Measurements from ENCODE around the gene ADORA2A.

Gene ADORA2A

DNA sequence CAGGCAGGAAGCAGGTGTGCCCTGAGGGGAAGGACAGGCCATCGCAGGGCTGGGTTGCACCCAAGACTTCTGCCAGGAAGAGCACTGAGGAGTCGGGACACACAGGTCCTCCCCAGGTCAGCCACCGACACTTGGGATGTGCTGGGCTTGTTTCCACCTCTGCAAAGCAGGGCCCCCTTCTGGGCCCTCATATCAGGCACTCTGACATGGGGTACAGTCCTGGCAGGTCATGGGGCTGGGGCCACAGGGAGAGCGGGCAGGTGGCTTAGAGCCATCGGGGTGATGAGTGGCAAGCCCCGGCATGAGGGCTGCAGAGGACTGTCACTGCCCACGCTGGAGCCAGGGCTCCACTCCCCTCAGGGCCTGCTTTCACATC is 7.9 kb upstream of the ADORA2A start:
- DNase-seq: no peak

DNA sequence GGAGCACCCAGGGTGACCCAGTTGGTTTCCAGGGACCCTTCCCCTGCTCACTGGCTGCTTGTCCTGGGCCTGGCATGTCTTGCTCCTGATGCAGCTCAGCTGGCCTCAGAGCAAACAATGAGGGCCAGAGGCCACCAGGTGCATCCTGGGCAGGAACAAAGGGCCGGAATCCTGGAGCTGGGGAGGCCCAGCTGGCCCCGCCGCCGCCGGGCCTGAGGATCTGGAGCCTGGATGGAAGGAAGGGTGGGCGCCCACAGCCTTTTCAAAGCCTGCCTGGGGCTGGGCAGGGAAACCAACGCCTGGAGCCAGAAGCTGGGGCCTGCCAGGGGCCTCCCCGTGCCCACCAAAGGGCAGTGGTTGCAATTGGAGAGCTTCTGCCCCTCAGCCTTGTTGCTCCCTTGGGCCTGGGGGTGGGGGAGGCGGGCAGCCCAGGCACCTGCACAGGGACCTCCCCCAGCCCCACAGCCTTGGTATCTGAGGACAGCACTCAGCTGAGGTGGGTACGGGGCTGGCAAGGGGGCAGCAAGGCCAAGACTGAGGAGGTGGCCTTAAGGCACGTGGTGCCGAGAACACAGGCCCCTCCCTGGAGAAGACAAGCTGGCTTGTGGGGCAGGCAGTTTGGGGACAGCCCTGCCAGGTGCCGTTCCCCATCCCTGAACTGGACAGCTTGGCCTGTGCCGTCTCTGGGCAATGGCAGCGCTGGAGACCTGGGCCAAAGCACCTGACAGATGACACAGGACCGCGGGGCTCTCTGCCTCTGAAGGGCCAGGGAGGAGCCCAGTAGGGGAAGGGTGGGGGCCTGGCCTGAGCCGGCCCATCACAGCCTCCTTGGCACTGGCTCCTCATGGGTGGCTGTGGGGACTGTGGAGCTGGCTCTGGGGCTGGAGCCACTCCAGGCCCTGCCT is 7.1 kb upstream of the ADORA2A start:
- DNase-seq: no peak

DNA sequence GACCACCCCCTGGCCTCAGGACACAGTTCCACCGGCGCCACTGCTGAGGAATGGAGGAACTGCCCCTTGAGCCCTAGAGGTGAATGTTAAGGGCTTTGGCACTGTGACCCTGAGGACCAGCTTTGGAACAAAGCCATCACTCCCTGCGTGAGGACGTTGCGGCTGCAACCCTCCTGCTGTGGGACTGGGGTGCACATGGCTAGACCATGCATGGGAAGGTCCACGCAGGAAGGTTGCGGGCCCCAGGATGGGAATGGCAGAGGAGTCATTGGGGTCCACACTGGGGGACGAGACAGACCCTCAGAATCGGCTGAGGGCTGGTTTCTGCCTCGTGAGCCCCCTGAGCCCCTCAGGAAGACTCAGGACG is 6.4 kb upstream of the ADORA2A start:
- DNase-seq: no peak

DNA sequence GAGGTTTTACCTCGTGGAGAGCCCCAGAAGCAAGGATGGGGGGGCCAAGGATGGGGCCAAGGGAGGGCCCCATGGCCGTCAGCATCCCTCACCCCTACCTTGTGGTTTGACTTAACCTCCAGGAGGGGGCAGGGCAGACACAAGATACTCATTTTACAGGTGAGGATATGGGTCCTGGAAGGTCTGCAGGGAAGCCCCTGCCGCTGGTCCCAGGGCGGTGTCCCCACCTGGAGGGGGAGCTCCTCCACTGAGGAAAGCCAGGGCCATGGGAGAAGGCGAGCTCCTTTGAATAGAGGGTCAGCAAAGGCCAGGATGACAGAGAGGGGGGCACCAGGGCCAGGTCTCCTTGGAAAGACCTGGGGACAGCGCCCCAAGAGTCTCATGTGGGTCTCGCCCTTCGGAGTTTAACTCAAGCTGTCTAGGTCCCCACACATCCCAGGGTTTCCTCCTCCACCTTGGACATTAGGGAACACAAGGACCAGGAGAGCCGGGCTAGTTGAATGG is 5.9 kb upstream of the ADORA2A start:
- peak; percentile 25 for DNase-seq

DNA sequence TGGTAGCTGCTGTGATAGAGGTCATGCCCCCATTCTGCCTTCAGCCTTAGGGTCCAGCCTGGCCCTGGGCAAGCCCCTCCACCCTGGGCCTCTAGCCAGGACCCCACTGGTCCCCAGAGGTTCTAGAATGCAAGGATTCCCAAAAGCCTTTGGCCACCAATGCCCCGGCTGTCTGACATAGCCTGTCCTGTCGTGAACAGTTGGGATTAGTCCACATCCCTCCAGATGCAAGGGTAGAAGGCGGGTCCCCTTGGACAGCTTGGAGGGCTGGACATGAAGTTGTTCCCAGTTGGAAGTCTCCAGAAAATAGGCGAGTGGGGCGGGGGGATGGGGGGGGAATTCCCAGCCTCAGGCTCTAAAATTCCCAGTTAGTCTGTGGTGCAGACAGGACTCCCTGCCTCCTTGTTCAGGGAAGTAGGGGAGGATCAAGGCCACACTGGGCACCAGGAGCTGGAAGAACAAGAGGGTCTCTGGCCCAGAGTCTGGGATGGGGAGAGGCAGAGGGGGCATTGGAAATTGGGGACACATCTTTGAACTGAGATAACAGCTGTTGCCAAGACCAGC is 5.2 kb upstream of the ADORA2A start:
- no peak for DNase-seq

DNA sequence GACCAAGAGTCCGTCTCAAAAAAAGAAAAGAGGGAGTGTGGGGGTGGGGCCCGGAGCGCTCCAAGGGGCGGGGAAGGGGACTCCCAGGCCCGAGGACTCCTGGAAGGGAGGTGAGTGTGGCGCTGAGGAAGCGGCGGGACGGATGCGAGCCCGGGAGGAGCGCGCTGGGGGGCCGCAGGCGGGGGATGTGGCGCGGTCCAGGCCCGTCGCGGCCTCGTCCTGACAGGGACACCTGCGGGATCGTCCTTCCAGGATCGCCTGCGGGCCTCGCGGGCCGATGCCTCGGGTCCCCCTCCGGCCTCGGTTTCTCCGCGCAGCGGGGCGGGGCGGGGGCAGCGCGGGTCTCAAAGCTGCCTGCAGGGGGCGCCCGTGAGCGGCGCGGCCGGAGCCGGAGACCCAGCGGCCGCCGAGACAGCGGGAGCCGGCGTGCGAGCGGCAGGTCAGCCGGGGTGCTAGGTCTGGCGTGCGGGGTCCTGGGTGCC is 3.8 kb upstream of the ADORA2A start:
- peak; percentile 70 for DNase-seq

DNA sequence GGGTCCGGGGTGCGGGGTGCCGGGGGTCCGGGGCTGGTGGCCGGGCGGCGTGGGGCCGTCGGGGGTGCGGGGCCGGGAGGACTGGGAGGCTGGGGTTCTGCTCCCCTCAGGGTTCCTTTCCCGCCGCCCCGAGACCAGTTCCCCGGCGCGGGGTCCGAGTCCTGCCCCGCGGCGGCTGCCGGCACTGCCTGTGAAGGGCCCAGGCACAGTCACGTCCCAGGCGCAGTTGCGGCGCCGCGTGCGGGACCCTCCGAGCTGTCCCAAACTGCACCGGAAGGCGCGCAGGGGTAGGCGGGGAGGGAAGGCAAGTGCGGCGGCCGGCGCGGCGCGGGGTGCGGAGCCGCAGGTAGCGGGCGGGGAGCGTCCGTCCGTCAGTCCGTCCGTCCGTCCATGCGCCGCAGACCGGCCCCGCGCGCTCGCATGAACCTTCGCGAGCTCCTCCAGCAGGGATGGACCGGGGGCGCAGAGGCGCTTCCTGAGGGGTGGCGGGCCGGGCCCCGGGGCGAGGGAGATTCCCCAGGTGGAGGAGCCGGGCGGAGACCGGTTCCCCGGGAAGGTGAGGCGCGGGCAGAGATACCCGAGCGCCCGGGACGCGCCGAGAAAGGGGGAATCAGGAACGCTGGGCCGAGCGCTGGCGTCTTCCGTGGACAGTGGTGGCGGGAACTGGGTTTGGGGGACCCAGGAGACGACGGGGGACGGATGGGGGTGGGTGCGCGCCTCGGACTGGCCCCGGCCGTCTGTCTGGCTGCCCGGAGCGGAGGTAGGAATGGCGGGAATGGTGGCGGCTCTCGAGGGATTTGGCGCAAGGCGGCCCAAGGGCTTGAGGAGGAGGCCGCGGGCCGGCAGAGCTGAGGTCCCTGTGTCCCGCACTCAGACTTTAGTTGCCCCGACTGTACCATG is 3.1 kb upstream of the ADORA2A start:
- DNase-seq: peak; percentile 47

DNA sequence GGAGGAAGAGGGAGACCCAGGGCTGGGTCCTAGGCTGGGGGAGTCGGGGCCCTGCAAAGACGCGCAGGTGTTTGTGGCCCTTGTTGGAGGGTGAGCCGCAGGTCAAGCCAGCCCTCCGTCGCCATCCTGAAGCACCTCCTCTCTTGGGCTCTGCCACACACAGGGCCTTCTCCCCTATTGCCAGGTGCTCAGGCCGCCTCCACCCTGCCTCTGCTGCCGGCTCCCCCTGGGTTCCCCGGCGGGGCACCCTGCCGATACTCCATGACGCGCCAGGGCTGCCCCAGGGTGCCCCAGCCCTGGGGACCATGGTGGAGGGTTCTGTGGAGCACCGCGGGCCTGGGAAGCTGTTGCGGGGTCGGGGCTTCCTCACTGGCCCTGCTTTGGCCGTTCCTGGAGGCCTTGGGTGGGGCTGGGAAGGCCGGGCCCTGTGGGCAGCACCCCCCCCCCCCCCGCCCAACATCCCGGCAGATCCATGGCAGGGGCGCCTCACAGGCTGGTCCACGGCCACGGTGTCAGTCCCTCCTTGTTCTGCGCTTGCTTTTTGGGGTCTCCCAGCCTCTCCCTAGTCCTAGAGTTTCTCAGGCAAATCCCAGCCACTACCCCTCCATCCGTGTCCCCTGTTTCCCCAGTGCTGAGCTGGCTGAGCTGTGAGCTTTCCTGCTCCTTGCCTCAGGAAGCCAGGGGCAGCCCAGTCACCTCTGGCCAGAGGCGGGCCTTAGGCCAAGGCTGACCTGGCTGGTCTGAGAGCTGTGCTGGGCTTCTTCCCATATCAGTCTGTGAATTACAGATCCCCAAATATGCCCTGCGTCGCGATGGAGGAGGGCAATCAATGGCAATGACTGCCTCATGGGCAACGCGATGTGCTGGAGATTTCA is 2.3 kb upstream of the ADORA2A start:
- no peak for DNase-seq

DNA sequence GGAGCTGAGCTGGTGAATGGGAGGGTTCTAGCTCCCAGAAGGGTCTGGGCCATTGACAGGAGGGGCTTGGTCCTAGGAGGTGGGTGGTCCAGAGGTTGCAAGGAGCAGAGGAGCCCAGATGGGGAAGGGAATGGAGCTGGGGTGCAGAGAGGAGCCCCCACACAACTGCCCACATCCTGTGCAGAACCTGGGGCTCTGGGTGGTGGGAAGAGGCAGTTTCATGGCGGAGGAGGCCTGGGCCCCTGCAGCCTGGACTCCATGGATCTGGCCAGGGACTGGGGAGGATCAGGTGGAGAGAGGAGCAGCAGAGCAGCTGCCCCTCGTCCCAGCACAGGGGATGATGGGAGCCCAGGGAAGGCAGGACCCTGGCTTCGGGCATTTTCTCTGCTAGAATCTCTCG is 963 bp upstream of the ADORA2A start:
- DNase-seq: no peak

DNA sequence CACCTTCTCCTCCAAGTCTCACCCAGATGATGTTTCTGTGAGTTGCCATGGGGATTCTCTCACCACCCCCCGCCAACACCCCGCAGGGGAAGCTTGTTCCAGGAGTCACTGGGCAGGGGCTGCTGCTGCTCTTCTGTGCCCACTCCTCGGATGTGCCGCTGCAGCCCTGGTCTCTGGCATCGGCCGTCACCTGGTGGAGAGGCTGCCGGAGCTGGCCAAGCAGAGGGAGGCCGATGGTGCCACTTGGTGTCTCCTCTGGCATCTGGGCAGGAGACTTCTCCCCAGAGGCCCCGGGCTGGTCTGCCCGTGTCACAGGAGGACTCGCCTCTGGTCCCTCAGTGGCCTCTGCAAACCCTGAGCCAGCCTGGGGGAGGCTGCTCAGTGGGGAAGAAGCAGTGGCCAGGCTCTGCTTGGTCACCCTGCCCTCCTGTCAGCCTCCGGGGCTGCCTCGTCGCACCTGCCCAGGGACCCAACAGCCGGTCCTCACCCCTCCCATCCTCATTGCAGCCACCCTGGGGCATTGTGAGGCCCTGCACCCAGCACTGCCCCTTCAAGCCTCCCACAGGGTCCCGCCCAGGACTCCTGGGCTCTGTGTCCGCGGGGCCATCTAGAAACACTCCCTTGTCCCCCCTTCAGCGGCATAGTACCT is 424 bp upstream of the ADORA2A start:
- no peak for DNase-seq

DNA sequence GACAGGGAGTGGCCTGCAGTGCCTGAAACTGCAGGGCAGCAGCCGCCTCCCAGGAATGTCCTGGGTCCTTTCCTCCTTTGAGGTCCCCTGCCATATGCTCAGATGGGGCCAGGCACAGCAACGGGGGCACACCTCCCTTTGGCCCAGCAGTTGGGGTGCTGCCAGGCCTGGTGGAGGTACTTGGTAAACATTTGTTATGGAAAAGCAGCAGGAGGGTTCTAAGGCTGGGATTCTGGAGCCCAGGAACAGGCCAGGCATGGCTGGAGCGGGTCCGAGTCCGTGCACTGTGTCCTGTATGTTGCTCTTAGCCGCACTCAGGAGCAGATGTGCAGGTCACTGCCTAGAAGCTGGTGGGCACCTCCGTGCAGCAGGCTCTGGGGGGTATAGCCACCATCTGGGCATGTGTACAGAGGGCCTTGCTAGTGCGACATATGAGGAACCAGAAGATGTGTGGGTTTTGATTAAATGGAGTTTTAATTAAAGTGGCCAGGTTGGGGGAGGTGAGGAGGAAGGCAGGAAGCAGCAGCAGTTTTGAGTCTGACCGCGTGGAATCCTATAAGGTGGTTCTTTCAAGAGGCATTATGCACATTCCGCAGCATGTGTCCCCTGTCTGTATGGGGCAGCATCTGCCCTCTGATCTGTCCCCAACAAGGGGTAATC is 1.5 kb downstream of the ADORA2A start:
- no peak for DNase-seq

DNA sequence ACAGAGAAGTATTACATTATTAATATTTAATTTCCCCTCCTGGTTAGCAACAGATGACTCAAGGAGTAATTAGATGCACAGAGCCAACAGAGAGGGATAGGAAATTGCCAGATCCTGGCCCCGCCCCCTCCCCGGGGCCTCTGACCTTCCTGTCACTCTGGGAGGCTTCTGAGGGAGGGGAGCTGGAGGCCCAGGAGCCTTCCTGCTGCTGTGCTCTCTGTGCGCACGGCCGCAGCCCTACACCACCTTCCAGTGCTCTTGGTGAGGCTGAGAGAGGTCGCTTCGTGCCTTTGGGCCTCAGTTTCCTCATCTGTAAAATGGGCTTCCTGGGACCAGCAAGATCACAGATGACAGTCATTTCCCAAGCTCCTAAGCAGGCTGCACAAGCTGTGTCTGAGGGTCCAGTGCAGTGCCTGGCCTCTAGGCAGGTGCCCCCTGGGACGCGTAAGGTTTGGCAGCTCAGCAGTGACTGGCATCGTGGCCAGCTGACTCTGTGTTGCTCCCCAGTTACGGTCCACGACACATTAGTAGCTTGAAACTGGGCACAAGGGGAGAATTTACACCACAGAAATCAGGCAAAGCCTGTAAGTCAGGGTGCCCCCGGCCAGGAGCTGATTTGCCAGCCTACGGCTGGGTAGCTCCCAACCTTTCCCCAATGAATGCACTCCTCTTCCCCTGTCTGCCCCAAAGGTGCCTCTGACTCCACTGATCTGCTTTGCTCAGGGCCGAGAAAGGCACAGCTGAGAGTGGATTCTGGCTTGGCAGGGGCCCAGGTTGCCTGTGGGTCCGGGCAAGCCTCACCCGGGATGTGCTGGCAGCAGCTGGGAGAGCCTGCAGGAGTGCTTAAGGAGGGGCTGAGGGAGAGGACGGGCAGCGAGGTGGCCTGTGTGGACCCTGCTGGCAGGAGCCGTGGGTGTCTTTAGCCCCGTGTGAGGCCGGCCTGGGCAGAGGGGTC is 2.3 kb downstream of the ADORA2A start:
- DNase-seq: peak; percentile 66

DNA sequence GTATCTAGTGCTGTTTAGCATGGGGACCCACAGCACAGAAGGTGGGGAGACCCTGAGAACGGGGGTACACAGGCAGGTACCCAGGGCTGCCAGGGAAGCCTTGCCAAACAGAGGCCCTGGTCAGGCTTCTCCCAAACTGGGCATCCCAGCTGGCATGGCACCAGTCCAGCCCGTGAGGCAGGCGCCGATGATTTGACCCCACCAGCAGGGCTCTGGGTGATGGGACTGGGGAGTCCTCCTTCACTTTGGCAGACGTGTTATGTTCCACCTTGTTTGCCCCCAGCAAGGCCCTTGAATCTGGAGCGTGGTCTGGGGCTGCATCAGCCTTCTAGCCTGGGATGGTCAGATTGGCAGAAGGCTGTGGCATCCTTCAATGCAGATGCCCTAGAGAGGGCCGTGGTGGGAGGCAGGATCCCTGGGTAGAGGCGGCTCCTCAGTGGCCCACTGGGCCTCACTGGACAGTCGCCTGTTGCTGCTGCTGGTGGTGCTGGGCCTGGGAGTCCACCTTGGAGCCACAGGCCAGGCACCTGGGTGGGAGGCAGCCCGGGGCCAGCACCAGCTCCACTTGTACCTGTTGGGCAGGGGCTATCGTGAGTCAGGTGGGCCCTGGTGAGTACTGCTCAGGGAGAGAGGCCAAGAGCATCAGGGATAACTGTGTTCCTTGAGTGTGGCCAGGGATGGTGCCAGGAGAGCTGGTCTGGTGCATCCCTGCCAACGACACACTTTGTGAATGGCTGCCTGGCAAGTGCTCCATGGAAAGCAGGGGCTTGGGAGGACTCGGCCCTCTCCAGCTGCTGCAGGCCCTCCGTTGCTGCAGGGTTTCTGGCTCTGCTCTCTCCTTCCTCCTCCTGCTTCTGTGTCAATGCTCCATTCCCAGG is 3.3 kb downstream of the ADORA2A start:
- DNase-seq: no peak

DNA sequence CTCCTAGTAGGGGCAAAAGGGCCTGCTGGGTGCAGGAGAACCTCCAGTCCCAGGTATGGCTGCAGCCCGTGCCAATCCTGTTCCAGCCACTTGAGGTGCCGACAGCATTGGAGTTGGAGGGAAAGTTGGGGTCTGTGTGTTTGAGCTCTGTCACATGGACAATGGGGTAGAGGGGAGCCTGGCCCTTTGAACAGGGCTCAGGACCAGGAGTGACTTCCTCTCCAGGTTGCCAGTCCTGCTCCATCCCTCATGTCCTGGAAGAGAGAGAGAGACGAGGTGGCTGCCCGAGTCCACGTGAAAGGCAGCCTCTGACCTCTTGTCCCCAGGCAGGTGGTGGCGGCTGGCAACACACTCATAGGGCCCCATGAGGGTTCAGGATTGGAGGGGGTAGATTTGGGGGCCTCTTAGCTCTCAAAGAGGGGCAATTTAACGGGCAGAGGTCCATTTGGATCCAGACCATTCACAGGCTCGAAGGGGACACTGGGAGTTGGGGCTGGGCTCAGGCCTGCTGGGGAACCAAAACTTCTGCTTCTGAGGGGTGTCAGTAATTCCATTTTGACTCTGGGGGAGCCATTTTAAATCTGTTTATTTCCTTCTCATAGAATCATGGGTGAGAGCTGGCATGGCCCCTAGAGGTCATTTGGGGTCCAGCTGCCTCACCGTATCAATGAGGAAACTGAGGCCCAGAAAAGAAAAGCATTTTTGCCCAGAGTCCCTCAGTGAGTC is 4.1 kb downstream of the ADORA2A start:
- DNase-seq: no peak

DNA sequence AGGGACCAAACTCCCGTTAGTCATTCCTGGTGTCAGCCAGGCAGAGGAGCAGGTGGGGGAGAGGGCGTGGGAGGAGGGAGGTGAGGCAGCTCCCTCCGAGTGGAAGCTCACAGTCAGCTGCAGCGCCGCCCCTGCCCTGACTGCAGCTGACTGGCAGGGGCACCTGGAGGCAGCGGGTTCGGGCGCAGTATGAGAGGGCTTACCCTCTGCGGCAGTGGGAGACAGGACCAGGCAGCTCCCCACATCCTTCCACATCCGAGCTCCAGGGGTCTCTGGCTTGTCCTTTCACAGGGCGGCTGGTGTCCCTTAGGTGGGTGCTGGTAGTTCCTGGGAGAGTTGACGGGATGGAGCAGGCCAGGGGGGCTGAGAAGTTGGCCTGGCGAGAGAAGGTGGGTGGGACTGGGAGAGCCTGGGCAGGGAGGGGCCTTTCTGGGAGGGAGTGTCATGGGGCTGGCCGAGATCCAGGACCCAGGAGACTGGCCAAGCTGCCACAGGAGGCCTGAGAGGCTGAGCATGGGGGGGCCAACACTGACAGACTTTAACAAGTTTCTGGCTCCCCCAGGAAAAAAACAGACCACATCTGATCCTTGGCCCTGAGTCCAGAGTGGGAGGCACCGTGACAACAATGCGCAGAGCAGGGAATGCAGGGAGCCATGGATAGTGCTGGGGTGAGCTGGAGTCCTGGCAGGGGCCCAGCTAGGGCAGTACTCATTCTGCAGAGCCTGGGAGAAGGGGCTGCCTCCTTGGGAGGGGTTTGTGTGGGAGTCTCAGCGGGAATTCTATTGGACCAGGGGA is 4.9 kb downstream of the ADORA2A start:
- no peak for DNase-seq

DNA sequence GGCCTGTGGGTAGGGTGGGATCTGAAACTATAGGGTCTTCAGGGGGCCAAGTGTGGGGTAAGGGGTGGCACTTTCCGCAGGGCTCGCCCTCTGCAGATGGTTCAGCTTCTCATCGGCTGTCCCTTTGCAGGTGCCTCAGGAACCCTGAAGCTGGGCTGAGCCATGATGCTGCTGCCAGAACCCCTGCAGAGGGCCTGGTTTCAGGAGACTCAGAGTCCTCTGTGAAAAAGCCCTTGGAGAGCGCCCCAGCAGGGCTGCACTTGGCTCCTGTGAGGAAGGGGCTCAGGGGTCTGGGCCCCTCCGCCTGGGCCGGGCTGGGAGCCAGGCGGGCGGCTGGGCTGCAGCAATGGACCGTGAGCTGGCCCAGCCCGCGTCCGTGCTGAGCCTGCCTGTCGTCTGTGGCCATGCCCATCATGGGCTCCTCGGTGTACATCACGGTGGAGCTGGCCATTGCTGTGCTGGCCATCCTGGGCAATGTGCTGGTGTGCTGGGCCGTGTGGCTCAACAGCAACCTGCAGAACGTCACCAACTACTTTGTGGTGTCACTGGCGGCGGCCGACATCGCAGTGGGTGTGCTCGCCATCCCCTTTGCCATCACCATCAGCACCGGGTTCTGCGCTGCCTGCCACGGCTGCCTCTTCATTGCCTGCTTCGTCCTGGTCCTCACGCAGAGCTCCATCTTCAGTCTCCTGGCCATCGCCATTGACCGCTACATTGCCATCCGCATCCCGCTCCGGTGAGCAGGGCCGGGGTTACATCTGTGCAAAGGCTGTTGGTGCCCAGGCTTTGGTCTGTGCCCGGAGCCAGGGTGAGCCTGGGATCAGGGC is 5.8 kb downstream of the ADORA2A start:
- no peak for DNase-seq
